ENCODE results near the gene BORCS6. TPM values are rescaled to one million over a fixed set of nuclear protein-coding genes. Genes with fewer than 3 reads are reported as not detected.

The BORCS6 gene
- total and polyA plus RNA-seq, 9 of the 15 experiments (the other 6 are each of a cell fraction or from before 2014, with no cell fraction given): 0.01 to 7.4 (median 2.3) TPM

DNA sequence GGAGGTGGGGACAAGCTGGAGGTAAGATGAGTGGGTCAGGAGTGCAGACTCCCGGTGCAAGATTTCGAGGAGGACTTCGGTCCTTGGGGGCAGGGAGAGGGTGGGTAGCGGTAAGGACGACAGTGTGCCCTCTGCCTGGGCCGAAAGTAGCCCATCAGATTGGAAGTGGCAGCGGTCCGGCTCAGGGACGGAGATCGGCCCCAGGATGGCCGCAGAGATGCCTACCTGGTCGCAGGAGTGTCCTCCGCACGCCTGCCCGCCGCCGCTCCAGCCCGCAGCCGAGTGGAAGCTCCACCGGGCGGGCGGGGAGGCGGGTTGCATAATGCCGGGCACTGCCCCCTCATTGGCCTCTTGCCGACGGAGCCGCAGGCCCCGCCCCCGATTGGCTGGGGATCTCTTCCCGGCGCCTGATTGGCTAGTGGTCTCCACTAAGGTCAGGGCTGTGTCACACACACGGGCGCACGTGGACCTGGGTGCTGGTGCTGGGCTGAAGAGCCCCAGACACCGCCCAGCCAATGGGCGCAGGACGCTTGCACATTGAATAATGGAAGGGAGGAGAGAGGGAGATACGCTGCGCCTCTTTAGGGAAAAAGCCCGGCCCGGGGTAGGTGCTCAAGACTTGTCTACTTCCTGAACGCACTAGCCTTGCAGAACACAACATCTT lies 37.7 kb downstream of the BORCS6 start, which contains the start of gene PER1 (continued):
- TF ChIP-seq ZNF445 (CRISPR knock-in tag; IDR thresholded peaks at IDR 0.05; ENCODE audit: low read depth) (no peak), HDAC6 (IDR thresholded peaks at IDR 0.05; ENCODE audit: low read depth, low read length) (no peak), MCM3 (IDR thresholded peaks at IDR 0.05) (no peak), LEF1 (IDR thresholded peaks at IDR 0.05) (no peak), HNRNPLL (IDR thresholded peaks at IDR 0.05; ENCODE audit: low read depth, low read length, poor library complexity, severe bottlenecking) (no peak), ZFX (CRISPR knock-in tag; IDR thresholded peaks at IDR 0.05) (peak; percentile 14; the same call in 1 of the 2 replicates), ZNF57 (CRISPR knock-in tag; IDR thresholded peaks at IDR 0.05) (no peak), MYC (IDR thresholded peaks at IDR 0.05; ENCODE audit: low read depth, low read length) (peak; percentile 87), MYC (CRISPR knock-in tag; IDR thresholded peaks at IDR 0.05; ENCODE audit: borderline replicate concordance, low read depth) (no peak), ZC3H11A (IDR thresholded peaks at IDR 0.05; ENCODE audit: low read depth, low read length) (no peak), BHLHE40 (IDR thresholded peaks at IDR 0.05; ENCODE audit: low read length) (peak; percentile 78), BCL6 (CRISPR knock-in tag; IDR thresholded peaks at IDR 0.05) (no peak), GABPA (tag; conservative IDR thresholded peaks at IDR 0.05; ENCODE audit: low read depth) (no peak), MAFF (IDR thresholded peaks at IDR 0.05; ENCODE audit: low read length) (no peak), GTF2A2 (tag; IDR thresholded peaks at IDR 0.05) (no peak), TCFL5 (CRISPR knock-in tag; conservative IDR thresholded peaks at IDR 0.05) (no peak), RFX5 (IDR thresholded peaks at IDR 0.05; ENCODE audit: low read depth, low read length) (no peak), BRCA1 (IDR thresholded peaks at IDR 0.05) (no peak), BRCA1 (CRISPR knock-in tag; IDR thresholded peaks at IDR 0.05) (no peak), NCOR1 (IDR thresholded peaks at IDR 0.05) (peak; percentile 36; the same call in 1 of the 2 replicates), RAD51 (IDR thresholded peaks at IDR 0.05; ENCODE audit: borderline replicate concordance, low read depth) (peak; percentile 32; the same call in 1 of the 2 replicates), IRF2 (CRISPR knock-in tag; IDR thresholded peaks at IDR 0.05) (no peak), PHF8 (IDR thresholded peaks at IDR 0.05; ENCODE audit: borderline replicate concordance, low read length) (peak; percentile 11; the same call in 1 of the 2 replicates), TRIM24 (IDR thresholded peaks at IDR 0.05) (no peak), FOS (IDR thresholded peaks at IDR 0.05; ENCODE audit: extremely low read depth, insufficient read length) (peak; percentile 63), ZNF431 (CRISPR knock-in tag; IDR thresholded peaks at IDR 0.05) (no peak)
- TF ChIP-seq, protein P1, sequence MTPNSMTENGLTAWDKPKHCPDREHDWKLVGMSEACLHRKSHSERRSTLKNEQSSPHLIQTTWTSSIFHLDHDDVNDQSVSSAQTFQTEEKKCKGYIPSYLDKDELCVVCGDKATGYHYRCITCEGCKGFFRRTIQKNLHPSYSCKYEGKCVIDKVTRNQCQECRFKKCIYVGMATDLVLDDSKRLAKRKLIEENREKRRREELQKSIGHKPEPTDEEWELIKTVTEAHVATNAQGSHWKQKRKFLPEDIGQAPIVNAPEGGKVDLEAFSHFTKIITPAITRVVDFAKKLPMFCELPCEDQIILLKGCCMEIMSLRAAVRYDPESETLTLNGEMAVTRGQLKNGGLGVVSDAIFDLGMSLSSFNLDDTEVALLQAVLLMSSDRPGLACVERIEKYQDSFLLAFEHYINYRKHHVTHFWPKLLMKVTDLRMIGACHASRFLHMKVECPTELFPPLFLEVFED (CRISPR knock-in tag; conservative IDR thresholded peaks at IDR 0.05): no peak
- TF ChIP-seq, protein P2, sequence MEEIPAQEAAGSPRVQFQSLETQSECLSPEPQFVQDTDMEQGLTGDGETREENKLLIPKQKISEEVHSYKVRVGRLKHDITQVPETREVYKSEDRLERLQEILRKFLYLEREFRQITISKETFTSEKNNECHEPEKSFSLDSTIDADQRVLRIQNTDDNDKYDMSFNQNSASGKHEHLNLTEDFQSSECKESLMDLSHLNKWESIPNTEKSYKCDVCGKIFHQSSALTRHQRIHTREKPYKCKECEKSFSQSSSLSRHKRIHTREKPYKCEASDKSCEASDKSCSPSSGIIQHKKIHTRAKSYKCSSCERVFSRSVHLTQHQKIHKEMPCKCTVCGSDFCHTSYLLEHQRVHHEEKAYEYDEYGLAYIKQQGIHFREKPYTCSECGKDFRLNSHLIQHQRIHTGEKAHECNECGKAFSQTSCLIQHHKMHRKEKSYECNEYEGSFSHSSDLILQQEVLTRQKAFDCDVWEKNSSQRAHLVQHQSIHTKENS (CRISPR knock-in tag; IDR thresholded peaks at IDR 0.05): no peak
- TF ChIP-seq, protein P3, sequence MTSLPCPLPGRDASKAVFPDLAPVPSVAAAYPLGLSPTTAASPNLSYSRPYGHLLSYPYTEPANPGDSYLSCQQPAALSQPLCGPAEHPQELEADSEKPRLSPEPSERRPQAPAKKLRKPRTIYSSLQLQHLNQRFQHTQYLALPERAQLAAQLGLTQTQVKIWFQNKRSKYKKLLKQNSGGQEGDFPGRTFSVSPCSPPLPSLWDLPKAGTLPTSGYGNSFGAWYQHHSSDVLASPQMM (CRISPR knock-in tag; IDR thresholded peaks at IDR 0.05): no peak
